Astrocyte (in vitro differentiated cells and primary cell): ENCODE measurements around the gene STK39.

Experiments
- EZH2 ChIP-seq: IDR thresholded peaks from 2 replicates; pipeline ENCODE4 v1.6.1; 2012; ENCODE audit warnings: mild to moderate bottlenecking, low read length, inconsistent platforms; ENCODE audit not compliant: insufficient read depth
- TF ChIP-seq, protein P1 (sequence below): IDR thresholded peaks from 2 replicates; pipeline ENCODE4 v1.5.1; 2011; ENCODE audit warnings: low read depth, mild to moderate bottlenecking, inconsistent platforms, low read length, moderate library complexity; ENCODE audit not compliant: insufficient read depth

DNA sequence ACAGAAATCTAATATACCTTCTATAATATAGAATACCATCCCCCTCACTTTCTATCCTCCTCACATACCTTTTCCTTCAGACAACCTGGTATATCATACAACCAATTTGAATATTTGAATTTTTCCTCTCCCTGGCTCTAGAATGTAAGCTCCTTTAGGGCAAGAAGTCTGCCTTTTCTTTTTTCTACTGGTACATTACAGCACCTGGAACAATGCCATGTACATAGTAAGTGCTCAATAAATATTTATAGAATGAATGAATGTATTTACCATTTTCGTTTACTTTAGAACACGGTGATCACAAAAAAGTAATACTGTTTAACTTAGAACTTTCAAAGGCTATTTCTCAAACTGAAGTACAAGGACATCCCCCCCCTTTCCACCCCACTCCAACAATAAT is 187.6 kb downstream of the STK39 start:
- TF ChIP-seq, protein P1, sequence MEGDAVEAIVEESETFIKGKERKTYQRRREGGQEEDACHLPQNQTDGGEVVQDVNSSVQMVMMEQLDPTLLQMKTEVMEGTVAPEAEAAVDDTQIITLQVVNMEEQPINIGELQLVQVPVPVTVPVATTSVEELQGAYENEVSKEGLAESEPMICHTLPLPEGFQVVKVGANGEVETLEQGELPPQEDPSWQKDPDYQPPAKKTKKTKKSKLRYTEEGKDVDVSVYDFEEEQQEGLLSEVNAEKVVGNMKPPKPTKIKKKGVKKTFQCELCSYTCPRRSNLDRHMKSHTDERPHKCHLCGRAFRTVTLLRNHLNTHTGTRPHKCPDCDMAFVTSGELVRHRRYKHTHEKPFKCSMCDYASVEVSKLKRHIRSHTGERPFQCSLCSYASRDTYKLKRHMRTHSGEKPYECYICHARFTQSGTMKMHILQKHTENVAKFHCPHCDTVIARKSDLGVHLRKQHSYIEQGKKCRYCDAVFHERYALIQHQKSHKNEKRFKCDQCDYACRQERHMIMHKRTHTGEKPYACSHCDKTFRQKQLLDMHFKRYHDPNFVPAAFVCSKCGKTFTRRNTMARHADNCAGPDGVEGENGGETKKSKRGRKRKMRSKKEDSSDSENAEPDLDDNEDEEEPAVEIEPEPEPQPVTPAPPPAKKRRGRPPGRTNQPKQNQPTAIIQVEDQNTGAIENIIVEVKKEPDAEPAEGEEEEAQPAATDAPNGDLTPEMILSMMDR = no peak
- TF ChIP-seq EZH2 = no peak
